Small intestine (tissue), 7 donors: ENCODE measurements around the gene TENM4. TPM values are rescaled to one million over a fixed set of nuclear protein-coding genes. Genes with fewer than 3 reads are reported as not detected.

ENCODE experiments used
- DNase-seq, 2 donors: peaks; one replicate each; pipeline versions ENCODE4 v3.0.0 to v3.0.0-alpha.2; 2013
- FAIRE-seq: peaks from 2 replicates; lab custom pipeline; 2012; peaks lifted over from hg19 to GRCh38; lab: Jason Lieb, UNC
- H3K27ac ChIP-seq, 3 donors: one replicate each; pipeline ENCODE4 v1.5.1; 2013; ENCODE audit warnings: low read length in 2 of 3, mild to moderate bottlenecking in 2 of 3, control low read depth in 1 of 3, inconsistent platforms in 1 of 3, low read depth in 1 of 3, moderate library complexity in 1 of 3
- H3K27me3 ChIP-seq, 3 donors: one replicate each; pipeline ENCODE4 v1.6.1; 2013; ENCODE audit warnings: low read length in 3 of 3, inconsistent platforms in 1 of 3; ENCODE audit not compliant: control insufficient read depth in 3 of 3, insufficient read depth in 3 of 3
- H3K36me3 ChIP-seq, 3 donors: one replicate each; pipeline ENCODE4 v1.6.1; 2013; ENCODE audit warnings: low read length in 3 of 3, inconsistent platforms in 1 of 3, low read depth in 1 of 3, mild to moderate bottlenecking in 1 of 3, moderate library complexity in 1 of 3; ENCODE audit not compliant: control insufficient read depth in 3 of 3, insufficient read depth in 2 of 3
- H3K4me1 ChIP-seq, 3 donors: one replicate each; pipeline ENCODE4 v1.6.1; 2013; ENCODE audit warnings: low read length in 2 of 3, inconsistent platforms in 1 of 3, low read depth in 1 of 3, mild to moderate bottlenecking in 1 of 3, moderate library complexity in 1 of 3; ENCODE audit not compliant: control insufficient read depth in 3 of 3, insufficient read depth in 2 of 3
- H3K4me3 ChIP-seq, 3 donors: one replicate each; pipeline ENCODE4 v1.5.1; 2013; ENCODE audit warnings: low read length in 3 of 3, control low read depth in 1 of 3, inconsistent platforms in 1 of 3, low read depth in 1 of 3, mild to moderate bottlenecking in 1 of 3, moderate library complexity in 1 of 3
- H3K9me3 ChIP-seq, 2 donors: one replicate each; pipeline ENCODE4 v1.6.1; 2013; ENCODE audit warnings: low read depth in 1 of 2, low read length in 1 of 2; ENCODE audit not compliant: control insufficient read depth in 2 of 2, insufficient read depth in 1 of 2
- WGBS, 3 donors: extraction: QIAGEN DNeasy Blood & Tissue Kit; methylation state at CpG; one replicate each; pipeline ENCODE4 v1.1.7; 2013; 5-methylcytosine and 5-hydroxymethylcytosine counted together
- polyA plus RNA-seq, 4 donors: library from polyadenylated mRNA; stranded (reverse) in 3 of 4; unstranded in 1 of 4; fragments of 200-250 nt in 3 of 4; fragments of 120-200 nt in 1 of 4; gene quantifications; one replicate each; pipeline versions ENCODE4 v1.2.1 to v1.2.3, GENCODE V29; 2013
- donor health status: healthy with polysubstance abuse.
- donor health status: control.
- donor health status: control.
- donor health status: Bipolar disorder and iron deficiency.
- donor health status: healthy.

The TENM4 gene
- polyA plus RNA-seq, 4 donors, result under 0.01 to 0.96 (median 0.31) TPM; not detected in 1

DNA sequence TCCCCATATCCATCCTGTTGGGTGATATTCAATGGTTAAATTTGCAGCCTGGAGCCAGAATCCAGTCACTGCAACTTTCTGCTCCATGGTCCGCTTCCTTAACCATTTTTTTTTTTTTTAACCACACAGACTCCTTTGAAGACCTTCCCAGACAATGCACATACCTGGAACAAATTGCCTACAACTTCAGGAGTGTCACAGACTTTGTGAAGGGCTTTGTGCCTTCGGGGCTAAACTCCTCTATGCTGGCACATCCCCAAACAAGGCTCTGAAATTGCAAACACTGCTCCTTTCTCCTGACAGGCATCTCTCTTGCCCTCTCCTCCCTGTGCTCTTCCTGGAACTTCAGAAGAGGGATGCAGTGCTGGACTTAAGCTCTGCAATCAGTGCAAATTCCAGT is 40.6 kb downstream of the TENM4 start:
- H3K9me3 ChIP-seq, result no peaks in the 10 kb centered on the region
- H3K27ac ChIP-seq, result no peak overlapping the region
- H3K36me3 ChIP-seq, result no peaks in the 10 kb centered on the region
- H3K4me1 ChIP-seq, result no peaks in the 10 kb centered on the region
- FAIRE-seq (no peak), DNase-seq (no peak)
- peaks cover 0 to 8% (median 0%) of the 10 kb centered on the region in 3 donors for H3K27me3 ChIP-seq
- 32 to 43% (median 37%) methylated on average over 2 of the region's 2 CpGs for WGBS, 3 donors
- no peak overlapping the region for H3K4me3 ChIP-seq

DNA sequence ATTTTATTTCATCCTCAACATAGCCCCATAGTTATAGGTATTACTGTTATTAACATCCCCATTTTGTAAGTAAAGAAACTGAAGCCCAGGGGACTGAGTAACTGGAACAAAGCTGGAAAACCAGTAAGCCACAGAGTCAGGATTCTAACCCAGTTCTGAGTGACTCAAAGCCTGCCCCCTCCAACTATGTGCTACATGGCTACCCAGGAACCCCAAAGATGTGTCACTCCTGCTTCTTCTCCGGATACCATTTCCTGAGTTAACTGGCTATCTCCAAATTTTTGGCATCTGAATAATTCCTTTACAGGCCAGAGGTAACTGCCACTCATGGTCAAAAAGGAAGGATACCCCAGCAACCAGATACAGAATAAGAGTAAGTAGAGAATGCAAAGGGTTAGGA is 43.6 kb downstream of the TENM4 start:
- H3K27me3 ChIP-seq, result peaks cover 0 to 8% (median 0%) of the 10 kb centered on the region in 3 donors
- 89 to 100% (median 96%) methylated on average over 1 of the region's 1 CpG for WGBS, 3 donors
- no peak for FAIRE-seq
- H3K4me1 ChIP-seq, result peaks cover 0 to 6% (median 0%) of the 10 kb centered on the region in 3 donors
- no peaks in the 10 kb centered on the region for H3K36me3 ChIP-seq
- no peak for DNase-seq
- no peak overlapping the region for H3K4me3 ChIP-seq
- no peak overlapping the region for H3K27ac ChIP-seq
- H3K9me3 ChIP-seq, result no peaks in the 10 kb centered on the region

DNA sequence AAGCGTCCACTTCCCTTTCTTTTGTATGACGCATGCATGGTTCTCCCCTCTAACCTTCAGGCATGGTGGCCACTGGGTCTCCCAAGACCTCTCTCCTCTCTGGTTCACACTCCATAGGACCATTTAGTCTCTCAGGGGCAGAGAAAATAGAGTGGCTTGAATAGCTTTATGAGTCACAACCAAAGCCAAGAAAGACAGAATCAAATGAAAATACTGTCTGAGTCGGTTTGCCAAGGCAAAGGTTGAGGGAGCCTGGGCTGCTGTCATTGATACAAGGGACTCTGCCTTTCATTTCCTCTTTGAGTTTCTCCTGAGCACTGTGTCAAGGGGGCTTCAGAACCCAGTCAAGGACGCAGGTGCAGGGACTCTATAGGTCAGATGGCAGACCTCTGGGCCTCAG is 44.2 kb downstream of the TENM4 start:
- Histone ChIP-seq H3K27me3 (peaks cover 0 to 10% (median 0%) of the 10 kb centered on the region in 3 donors), H3K27ac (no peak overlapping the region), H3K36me3 (no peaks in the 10 kb centered on the region), H3K4me3 (no peak overlapping the region), H3K9me3 (no peaks in the 10 kb centered on the region), H3K4me1 (peaks cover 0 to 6% (median 0%) of the 10 kb centered on the region in 3 donors)
- 78 to 82% (median 80%) methylated on average over 4 of the region's 4 CpGs for WGBS, 3 donors
- no peak for FAIRE-seq
- DNase-seq, result no peak

DNA sequence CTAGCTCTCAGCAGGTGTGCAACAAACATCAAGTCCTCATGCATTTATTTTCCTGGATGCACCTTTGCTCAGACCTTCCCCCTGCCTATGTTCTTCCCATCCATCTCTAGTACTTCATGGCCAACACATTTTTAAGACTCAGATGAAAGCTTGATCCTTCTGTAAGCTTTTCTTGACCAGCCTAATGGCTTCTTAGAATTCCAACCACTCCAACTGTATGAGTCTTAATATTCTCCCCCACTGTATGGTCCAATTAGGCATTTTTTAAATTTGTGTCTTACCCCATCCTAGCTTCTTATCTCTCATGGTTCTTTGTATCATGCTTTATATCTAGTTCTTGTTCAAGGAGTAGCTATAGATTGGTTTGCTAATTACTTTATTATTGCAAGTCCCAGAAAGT is 44.8 kb downstream of the TENM4 start:
- H3K27ac ChIP-seq, result no peak overlapping the region
- no peak for DNase-seq
- H3K9me3 ChIP-seq, result no peaks in the 10 kb centered on the region
- H3K4me1 ChIP-seq, result peaks cover 0 to 6% (median 0%) of the 10 kb centered on the region in 3 donors
- FAIRE-seq, result no peak
- H3K27me3 ChIP-seq, result peaks cover 0 to 10% (median 0%) of the 10 kb centered on the region in 3 donors
- H3K4me3 ChIP-seq, result no peak overlapping the region
- H3K36me3 ChIP-seq, result no peaks in the 10 kb centered on the region

DNA sequence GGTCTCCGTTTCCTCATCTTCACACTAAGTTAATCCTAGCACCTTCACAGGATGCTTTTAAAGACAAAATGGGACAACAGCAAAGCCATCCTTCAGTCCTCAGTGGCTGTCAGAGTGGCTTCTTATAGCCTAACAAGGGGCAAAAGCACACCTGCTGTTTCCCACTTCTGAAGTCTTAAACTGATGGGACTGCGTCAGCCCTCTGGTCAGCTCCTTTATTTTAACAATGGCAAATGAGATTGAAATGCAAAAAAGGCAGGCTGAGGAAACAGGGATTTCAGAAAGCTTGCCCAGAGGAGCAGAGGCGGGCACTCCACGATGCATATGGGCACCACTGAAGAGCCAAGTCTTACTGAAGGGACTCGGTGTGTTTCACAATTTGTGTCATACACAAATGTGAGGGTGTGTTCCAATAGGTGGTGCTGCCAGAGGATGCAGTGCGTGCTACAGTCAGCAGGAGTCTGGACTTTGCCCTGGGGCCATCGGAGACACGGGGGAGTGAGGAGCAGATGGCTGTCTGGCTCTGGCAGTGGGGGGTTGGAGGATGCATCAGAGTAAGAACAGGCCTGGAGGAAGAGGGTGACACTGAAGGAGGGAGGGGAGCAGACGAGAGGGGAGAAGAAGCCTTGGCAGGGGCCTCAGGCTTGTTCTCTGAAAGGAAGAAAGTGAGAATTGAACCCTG is 47.3 kb downstream of the TENM4 start:
- no peaks in the 10 kb centered on the region for H3K36me3 ChIP-seq
- H3K27ac ChIP-seq, result no peak overlapping the region
- no peaks in the 10 kb centered on the region for H3K9me3 ChIP-seq
- peaks cover 0 to 2% (median 0%) of the 10 kb centered on the region in 3 donors for H3K27me3 ChIP-seq
- peaks cover 0 to 6% (median 0%) of the 10 kb centered on the region in 3 donors for H3K4me1 ChIP-seq
- 26 to 44% (median 27%) methylated on average over 9 of the region's 9 CpGs for WGBS, 3 donors
- no peak overlapping the region for H3K4me3 ChIP-seq
- peak; percentile 18 to 84 for DNase-seq
- FAIRE-seq, result no peak

DNA sequence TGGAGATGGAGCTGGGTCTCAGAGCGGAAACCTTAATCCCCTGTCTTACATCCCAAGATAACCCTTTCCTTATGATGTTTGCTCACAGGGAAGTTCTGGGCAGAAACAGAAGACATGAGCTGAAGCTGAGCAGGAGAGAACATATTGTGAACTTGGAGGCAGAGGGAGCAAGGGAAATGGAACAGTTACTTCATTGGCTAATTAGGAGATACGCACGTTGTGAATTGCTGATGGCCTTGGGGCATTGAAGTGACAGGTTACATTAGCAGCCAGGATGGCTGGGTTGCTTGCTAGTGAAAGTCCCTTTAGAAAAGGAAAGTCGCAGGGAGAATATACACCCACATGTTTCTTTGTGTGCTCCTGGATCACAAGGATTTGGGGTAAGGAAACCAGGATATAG is 48.7 kb downstream of the TENM4 start:
- FAIRE-seq (no peak), DNase-seq (no peak)
- Histone ChIP-seq H3K4me1 (peaks cover 0 to 6% (median 0%) of the 10 kb centered on the region in 3 donors), H3K36me3 (no peaks in the 10 kb centered on the region), H3K27me3 (peaks cover 0 to 2% (median 0%) of the 10 kb centered on the region in 3 donors), H3K9me3 (no peaks in the 10 kb centered on the region), H3K27ac (no peak overlapping the region), H3K4me3 (no peak overlapping the region)
- WGBS, 3 donors, result 34 to 50% (median 35%) methylated on average over 4 of the region's 4 CpGs

DNA sequence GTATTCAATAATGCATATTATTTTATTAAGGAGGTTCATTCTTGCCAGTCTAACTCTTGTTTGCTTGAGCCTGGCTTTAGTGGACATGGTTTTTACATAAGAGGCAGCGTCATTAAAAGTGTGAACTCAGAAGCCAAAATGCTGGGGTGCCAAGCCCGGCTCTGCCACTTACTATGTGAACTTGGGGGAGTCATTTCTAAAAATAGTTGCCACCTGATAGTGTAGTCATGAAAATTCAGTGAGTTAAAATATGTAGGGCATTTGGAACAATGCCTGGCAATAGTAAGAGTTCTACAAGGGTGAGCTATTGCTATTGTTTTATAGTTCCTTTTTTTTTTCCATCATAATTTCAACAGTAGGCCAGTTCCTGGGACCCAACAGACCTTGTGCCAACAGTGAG is 49.9 kb downstream of the TENM4 start:
- H3K27me3 ChIP-seq, result peaks cover 0 to 2% (median 0%) of the 10 kb centered on the region in 3 donors
- no peak overlapping the region for H3K27ac ChIP-seq
- DNase-seq, result no peak
- no peak overlapping the region for H3K4me3 ChIP-seq
- no peaks in the 10 kb centered on the region for H3K36me3 ChIP-seq
- peaks cover 0 to 6% (median 0%) of the 10 kb centered on the region in 3 donors for H3K4me1 ChIP-seq
- H3K9me3 ChIP-seq, result no peaks in the 10 kb centered on the region
- 37 to 55% (median 43%) methylated on average over 2 of the region's 2 CpGs for WGBS, 3 donors
- FAIRE-seq, result no peak

DNA sequence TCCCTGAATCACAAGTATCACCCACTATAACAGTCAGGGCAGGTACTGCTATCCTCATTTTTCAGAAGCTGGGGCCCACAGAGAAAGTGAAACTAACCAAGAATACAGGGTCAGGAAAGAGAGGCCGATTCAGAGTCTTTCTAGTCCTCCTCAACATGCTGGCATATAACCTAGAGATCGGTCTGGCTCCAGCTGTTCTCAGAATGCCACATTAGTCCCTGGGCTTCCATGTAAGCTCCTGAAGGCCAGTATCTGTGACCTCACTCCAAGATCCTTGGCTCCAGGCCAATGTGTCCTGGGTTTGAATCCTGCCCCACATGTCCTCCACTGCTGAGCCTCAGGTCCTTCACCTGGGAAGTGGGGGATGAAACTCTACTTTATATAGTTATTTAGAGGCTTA is 50.4 kb downstream of the TENM4 start:
- no peak for FAIRE-seq
- H3K4me1 ChIP-seq, result peaks cover 0 to 6% (median 0%) of the 10 kb centered on the region in 3 donors
- no peak overlapping the region for H3K27ac ChIP-seq
- H3K9me3 ChIP-seq, result no peaks in the 10 kb centered on the region
- 81 to 92% (median 90%) methylated on average over 2 of the region's 2 CpGs for WGBS, 3 donors
- H3K4me3 ChIP-seq, result no peak overlapping the region
- peaks cover 0 to 2% (median 0%) of the 10 kb centered on the region in 3 donors for H3K27me3 ChIP-seq
- H3K36me3 ChIP-seq, result no peaks in the 10 kb centered on the region
- no peak for DNase-seq
